HG02852 (cell line): ENCODE measurements around the gene KCNJ15.

Experiments used
- ATAC-seq: cut with Tn5 transposase; IDR thresholded peaks from one replicate; pipeline ENCODE4 v1.9.1; 2021; ENCODE audit warnings: mild to moderate bottlenecking, moderate library complexity; ENCODE audit not compliant: unreplicated experiment

The KCNJ15 gene

DNA sequence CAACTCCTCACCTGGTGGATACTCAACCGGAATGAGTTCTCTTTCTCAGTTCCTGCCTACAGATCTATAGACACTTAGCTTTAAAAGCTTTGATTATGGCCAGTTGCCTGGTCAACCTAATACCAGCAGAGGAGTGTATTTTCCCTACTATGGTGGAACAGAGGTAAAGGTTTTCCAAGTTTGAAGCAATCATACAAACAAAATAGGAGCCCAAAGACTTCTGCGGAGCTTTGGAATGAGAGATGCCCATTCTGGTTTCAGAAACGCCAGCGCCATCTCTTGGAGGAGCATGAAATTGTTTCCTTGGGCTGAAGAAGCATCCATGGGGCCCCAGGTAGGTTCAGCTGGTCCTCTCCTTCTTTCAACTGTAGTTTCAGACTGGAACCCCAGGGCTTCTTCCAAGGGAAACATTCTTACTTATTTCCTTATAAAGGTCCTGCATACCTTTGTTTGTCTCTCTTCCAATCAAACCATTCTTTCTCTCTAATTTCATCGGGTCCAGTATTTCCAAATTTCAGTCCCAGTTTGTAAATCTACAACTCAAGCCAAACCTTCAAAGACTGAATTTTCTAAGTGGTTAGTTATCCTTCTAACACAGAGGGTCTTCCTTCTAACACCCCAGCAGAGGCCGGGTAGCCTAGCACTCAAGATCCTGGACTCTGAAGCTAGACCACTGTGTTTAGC is 95.9 kb downstream of the KCNJ15 start:
- ATAC-seq = no peak

DNA sequence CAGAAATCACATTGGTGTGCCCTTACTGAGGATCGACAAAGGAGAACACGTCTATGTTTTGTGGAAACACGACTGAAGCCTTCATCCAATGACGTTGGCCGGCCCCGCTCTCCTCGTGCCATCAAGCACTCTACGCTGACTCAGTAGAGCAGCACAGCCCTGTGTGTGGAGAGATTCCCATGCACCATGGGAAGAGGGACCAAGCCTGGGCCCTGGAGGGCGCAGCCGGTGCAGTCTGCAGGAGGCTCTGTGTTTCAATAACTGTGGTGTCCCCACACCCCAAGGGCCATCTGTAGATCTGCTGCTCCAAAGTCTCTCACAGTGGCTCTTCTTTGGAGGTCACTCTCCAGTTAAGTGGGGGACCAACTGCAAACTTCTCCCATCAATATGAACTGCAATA is 97.4 kb downstream of the KCNJ15 start:
- no peak for ATAC-seq

DNA sequence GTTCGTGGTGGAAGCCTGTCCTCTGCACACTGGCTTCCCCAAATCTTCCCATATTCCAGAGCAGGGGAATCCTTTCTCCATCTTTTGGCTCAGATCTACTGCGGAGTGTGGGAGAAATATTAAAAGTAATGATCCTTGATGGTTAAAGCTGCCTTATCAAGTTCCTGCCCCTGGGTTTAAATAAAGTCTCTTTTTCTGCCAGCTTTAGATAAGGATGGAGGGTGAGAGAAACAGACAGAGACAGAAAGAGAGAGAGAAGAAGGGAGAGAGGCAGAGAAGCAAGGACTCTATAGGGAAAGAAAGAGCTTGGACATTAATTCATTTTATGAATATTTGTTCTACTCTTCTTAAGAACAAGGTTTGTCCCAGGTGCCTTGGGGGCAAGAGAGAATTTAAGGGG is 98.0 kb downstream of the KCNJ15 start:
- ATAC-seq = no peak

DNA sequence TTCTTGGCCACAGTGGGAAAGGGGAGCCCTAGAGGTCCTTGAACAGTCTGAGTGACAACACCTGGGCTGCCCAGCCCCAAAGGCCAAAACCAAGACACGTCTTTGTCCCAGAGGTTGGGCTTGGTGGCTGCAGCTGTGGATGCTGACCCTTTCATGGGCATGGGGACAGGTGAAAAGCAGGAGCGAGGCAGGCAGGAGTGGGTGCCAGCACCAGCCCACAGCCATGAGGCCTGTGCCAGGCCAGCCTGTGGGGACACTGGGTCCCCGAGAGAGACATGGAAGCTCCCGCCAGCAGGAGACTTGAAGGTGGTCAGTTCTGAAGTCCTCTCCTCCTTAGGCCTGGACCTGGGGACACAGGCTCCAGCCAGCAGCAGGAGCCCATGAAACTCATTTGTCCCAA is 98.6 kb downstream of the KCNJ15 start:
- no peak for ATAC-seq

DNA sequence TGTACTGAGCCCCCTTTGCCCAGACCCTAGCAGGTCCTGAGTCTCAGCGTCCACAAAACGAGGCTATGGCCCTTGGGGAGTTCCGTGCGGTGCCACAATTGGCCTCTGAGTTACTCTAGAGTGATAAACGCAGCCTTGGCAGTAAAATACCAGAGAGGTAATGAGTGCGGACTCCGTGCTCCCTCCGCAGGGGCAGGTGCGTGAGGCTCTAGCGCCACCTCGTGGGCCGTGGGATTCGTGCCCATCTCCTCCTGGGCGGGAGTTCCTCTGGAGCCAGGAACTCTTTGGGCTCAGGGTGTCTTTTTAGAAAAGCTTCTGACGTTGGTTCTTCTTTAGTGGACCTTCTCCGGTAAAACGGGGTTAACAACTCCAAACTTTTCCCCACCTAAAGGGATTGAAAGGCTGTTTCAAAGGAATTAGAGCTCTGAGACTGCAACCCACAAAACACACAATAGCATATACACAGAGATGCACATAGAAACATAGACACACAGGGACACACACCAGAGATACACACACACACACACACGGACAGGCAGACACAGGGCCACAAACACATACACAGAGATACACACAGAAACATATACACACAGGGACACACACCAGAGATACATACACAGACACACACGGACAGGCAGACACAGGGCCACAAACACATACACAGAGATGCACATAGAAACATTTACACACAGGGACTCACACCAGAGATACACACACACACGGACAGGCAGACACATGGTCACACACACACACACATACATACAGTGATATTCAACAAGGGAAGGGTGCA is 99.4 kb downstream of the KCNJ15 start:
- no peak for ATAC-seq
